Activated naive CD8-positive, alpha-beta T cell treated with anti-CD3 and anti-CD28 coated beads, Interleukin-2, amount 50 U/mL, for 16 hours (primary cell): ENCODE data around the gene SEC31B.

Source experiments
- DNase-seq: peaks from one replicate; pipeline ENCODE4 v3.0.0-alpha.2; 2020; ENCODE audit warnings: low read depth, low spot score

Gene SEC31B

GRCh38 chr10:100528123-100528886 lies 8.6 kb upstream of the SEC31B start:
- no peak for DNase-seq

DNA sequence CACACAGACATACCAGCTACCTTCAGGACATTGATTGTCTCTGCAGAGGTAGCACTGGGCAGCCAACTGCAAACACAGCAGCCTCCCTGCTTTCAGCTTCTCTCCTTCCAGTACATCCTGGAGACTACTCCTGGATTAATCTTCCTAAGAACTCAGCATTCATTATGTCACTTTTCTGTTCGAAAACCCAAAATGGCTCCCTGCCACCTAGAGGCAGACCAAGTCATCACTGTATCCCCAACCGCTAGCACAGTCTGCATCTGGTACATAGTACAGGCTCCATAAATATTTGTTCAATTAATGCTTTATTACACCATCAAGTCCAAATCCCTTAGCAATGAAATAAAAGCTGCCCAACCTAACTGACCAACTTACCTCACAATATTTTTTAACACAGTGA lies 5.0 kb upstream of the SEC31B start:
- no peak for DNase-seq

DNA sequence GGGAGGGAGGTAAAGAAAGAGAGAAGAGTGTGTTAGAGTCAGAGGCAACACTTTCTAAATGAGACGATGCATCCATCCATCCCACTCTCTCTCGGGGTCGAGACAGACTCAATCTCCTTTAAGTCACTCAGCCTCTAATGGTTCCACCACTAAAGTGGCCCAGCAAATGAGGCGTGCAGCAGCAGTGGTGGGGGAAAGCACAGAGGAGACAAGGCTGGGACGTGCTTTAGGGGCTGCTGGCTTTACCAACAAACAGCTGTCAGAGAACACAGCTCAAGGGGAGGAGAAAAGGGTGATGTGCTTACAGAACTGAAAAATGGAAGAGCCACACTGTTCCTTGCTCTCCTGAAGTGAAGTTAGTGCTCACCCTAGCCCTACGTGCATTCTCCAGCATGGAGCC lies 4.5 kb upstream of the SEC31B start:
- no peak for DNase-seq

DNA sequence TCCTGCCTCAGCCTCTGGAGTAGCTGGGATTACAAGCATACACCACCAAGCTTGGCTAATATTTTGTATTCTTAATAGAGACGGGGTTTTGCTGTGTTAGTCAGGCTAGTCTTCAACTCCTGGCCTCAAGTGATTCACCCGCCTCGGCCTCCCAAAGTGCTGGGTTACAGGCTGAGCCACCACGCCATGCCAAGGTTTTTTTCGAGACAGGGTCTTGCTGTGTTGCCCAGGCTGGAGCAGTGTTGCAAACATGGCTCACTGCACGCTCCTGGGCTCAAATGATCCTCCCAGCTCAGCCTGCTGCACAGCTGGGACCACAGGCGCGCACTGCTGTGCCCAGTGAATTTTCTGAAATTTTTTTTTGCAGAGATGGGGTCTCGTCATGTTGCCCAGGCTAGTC lies 3.3 kb upstream of the SEC31B start:
- DNase-seq = no peak

DNA sequence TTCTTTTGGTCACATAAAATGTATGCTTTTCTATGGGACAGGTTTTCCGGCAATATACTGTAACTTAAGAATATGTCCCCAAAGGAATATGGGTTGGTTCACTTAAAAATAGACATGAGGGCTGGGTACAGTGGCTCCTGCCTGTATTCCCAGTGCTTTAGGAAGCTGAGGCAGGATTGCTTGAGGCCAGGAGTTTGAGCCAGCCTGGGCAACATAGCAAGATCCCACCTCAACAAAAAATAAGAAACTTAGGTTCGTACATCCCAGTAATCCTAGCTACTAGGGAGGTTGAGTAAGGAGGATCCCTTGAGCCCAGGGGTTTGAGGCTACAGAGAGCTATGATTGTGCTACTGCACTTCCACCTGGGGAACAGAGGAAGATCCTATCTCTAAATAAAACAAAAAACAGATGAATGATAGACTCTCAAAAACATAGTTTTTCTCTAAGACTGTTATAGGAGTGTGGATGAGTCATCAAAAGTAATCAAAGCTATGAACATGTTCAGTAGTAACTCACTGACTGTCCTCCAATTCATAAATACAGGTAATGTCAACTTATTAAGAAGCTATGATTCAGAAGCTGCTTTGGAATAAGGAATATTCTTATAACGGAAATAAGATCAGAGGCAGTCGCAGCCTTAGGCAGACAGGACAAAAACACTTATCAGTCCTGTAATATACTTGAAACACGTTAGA lies 2.6 kb upstream of the SEC31B start:
- DNase-seq = no peak

GRCh38 chr10:100520811-100521210 lies 1.1 kb upstream of the SEC31B start:
- DNase-seq = no peak

- peak; percentile 39 for DNase-seq
Observed at GRCh38 chr10:100518761-100519241, 860 bp downstream of the SEC31B start.

- no peak for DNase-seq
Observed at GRCh38 chr10:100516847-100517246, 2.8 kb downstream of the SEC31B start.

DNA sequence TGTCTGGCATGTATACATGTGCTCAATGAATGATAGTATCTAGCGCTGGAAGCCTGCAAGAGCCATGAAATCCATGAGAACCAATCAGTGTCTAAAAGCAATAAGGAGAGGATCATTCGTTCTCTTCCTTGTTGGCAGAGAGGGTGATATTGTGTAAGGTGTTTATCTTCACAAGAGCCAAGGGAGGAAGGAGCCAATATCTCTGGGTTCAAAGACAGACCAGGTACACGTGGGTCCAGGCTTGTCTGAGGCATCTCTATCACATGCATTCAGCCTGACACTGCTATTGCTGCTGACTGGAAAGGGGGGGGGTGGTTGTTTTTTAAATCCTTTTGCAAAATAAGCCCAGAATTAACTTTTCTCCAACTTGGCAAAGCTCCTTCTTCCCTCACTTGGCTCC lies 4.0 kb downstream of the SEC31B start:
- DNase-seq = no peak

GRCh38 chr10:100510533-100511308 lies 8.9 kb downstream of the SEC31B start:
- DNase-seq = peak; percentile 37

GRCh38 chr10:100509241-100509840 lies 10.3 kb downstream of the SEC31B start:
- DNase-seq = peak; percentile 13

- DNase-seq = no peak
Observed at GRCh38 chr10:100508691-100509150, 10.9 kb downstream of the SEC31B start.

DNA sequence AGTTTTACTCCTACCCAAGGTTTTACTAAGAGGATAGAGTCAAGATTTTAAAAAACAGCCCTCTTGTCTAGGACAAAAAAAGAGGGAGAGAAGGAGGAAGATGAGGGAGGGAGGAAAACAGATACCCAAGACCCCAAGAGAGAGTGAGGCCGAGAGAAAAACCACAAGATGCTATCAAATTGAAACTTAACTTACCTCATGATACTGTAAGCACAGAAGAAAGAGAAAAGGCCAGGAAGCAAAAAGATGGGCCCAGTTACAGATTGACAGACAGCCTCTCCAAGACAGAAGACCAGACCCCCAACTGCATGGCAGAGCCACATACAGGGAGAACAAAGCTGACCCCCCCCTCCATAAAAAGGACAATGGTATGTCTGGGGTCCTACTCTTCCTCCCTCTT lies 11.4 kb downstream of the SEC31B start:
- DNase-seq = no peak

DNA sequence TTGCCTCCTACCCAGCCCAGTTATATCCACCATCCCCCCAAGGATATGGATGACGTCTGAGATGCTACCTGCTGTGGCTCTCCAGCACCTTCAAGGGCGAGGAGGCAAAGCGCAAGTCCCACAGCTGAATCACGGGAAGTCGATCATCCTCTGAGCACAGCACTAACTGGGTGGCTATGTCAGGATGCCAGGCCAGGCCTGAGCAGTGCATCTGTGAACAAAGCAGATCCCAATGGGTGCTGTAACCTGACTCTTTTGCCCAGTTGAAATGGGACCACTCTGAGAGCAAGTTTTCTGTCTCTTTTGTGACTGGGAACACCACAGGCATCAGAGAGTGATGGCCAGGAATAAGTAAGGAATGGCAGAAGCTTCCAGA lies 12.3 kb downstream of the SEC31B start:
- no peak for DNase-seq

DNA sequence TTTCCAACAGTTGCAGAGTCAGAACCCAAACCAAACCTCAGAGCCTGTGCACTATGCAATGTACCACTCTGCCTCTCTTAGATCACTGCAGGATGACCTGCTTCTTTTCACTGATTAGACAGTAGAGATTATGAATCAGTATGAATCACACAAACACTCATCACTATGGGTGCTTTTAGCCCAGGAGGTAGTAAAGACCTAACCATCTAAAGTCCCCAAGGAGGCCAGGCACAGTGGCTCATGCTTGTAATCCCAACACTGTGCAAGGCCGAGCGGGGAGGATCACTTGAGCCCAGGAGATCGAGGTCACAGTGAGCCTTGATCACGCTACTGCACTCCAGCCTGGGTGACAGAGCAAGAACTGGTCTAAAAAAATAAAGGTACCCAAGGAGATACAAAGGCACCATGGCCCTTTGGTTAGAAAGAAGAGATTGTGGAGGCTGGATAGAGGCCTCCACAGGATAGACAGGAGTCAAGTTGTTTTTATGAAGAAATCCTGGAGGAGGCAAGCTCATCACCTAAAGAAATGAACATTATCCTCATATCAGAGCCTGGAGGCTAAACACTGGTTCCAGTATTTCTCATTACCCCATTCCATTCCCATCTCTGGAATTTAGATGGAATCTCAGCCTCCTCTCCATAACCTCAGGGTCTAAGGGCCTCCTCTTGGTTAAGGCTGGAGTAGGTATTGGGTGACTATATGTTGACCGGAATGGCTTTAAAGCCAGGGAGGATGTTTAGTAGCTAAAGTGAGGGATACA lies 12.9 kb downstream of the SEC31B start:
- no peak for DNase-seq

GRCh38 chr10:100505164-100505563 lies 14.5 kb downstream of the SEC31B start:
- DNase-seq = no peak

- no peak for DNase-seq
Observed at GRCh38 chr10:100504096-100504495, 15.6 kb downstream of the SEC31B start.

GRCh38 chr10:100502926-100503494 lies 16.7 kb downstream of the SEC31B start:
- no peak for DNase-seq

GRCh38 chr10:100501423-100501822 lies 18.2 kb downstream of the SEC31B start:
- DNase-seq = no peak

DNA sequence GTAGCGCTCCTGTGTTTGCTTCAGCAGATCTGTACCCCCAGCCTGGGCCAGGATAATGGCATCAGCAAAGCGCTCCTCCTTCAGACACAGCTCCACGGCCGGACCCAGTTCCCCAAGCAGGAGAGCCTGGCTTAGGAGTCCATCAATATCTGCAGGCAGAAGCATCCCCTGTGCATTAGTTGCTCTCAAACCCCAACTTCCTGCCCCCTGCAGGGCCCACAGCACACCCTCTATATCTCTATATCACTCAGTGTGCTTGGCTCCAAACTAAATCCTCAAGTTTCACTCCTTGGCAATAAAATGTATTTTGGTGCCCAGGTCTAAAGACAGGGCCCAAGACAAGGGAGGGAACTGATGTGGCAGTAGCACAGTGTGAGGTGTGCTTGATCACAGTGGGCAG lies 21.6 kb downstream of the SEC31B start:
- no peak for DNase-seq

GRCh38 chr10:100496567-100496966 lies 23.1 kb downstream of the SEC31B start:
- DNase-seq = no peak
